ENCODE data around the gene NIPSNAP2.

Gene NIPSNAP2

DNA sequence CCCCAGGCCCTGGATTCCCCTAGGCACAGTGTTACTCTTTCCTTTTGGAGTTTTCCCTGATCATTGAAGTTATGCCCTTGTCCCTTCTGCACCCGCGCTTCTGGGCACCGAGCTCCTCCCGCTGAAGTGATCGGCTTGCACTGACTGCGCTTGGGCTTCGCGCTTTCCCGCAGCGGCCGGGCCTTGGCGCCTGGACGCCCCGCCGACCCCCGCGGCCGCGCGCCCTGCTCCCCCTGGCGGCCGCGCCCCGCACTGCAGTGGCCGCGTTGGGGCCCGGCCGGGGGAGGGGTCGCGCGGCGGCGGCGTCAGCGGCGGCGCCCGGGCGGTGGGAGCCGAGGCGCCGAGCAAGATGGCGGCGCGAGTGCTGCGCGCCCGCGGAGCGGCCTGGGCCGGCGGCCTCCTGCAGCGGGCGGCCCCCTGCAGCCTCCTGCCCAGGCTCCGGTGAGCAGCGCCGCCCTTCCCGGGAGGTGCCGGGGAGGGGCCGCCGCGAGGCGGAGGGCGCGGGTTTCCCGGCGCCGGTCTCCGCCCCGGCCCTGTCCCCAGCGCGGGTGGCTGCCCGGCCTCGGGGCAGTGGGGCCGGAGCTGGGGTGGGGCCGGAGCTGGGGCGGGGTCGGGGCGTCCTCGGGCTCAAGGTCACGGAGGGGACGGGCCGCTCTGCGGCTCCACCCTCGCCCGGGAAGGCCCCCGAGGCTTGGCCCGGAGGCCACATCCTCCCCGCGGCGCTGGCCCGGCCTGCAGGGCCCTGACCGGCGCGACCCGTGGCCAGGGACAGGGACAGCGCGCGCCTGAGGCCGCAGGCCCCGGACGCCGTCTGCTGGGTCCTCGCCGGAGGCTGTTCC lies at the start of gene NIPSNAP2:
Gene NIPSNAP2 (plus strand): TSS at position 325 of the 839 bp plus-strand sequence. CDS start 25 bp downstream, at position 350.
- peak; percentile 19 for TF ChIP-seq CTCF (IDR thresholded peaks at IDR 0.05; ENCODE audit: insufficient read depth, low read depth, low read length, missing control alignments)
- peak within 1 kb of the TSS; percentile 55 for H3K4me3 ChIP-seq (ENCODE audit: low read length)
- peak; percentile 34 for DNase-seq (ENCODE audit: low read depth)

DNA sequence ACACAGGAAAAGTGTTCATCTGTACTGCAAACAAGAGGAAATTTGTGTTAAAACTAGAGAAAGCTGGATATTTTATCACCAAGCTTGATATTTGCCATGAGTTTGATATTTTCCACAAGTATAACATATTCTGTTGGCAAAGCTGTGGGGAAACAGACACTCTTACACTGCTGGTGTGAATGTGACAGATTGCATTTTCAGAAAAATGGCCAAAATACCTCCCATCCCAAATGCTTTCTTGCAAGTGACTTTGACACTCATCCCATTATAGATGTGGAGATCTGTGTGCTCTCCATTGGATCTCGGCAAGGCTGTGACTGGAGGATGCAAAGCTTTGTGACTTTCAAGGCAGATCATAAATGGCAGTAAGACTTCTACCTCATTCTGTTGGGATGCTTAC lies 46.6 kb upstream of the NIPSNAP2 start:
- no peak for TF ChIP-seq CTCF (IDR thresholded peaks at IDR 0.05; ENCODE audit: insufficient read depth, low read depth, low read length, missing control alignments)

DNA sequence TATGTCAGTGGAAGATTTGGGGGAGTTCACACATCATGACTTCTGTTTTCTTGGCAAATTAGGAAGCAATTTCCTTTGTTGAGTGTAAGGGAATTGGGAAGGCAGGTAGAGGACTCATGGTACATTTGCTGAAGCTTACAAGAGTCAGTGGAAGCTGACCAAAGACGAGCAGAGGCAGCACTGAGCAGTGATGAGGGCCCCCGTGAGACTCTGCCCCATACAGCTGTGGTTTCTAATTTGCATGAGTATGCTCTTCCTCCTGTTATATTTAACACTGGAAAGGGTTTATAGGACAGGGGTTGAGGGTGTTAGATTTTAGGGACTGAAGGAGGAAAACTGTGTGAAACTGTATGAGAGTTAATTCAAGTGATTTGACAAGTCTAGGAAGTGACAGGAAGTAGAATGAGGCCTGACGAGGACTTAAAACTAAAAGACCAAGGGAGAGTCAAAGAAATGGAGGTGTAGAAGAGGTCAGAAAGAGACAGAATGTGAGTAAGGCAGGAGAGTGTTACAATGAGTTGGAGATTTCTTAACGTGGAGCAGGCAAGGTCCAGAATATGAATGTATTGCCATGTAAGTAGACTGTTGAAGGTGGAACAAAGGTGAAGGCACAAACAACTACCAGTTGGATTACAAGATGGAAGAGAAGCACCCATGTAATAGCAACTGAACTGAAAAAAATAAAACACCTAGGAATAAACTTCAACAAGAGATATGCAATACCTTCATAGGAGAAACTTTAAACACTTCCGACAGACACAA lies 36.2 kb upstream of the NIPSNAP2 start:
- no peak for TF ChIP-seq CTCF (IDR thresholded peaks at IDR 0.05; ENCODE audit: insufficient read depth, low read depth, low read length, missing control alignments)
- DNase-seq (ENCODE audit: low read depth) = no peak
- H3K4me3 ChIP-seq (ENCODE audit: low read length) = no peak overlapping the region

More for the DNA sequence above, 46.6 kb upstream of the NIPSNAP2 start:
- no peak for DNase-seq (ENCODE audit: low read depth)
- H3K4me3 ChIP-seq (ENCODE audit: low read length) = no peak overlapping the region

DNA sequence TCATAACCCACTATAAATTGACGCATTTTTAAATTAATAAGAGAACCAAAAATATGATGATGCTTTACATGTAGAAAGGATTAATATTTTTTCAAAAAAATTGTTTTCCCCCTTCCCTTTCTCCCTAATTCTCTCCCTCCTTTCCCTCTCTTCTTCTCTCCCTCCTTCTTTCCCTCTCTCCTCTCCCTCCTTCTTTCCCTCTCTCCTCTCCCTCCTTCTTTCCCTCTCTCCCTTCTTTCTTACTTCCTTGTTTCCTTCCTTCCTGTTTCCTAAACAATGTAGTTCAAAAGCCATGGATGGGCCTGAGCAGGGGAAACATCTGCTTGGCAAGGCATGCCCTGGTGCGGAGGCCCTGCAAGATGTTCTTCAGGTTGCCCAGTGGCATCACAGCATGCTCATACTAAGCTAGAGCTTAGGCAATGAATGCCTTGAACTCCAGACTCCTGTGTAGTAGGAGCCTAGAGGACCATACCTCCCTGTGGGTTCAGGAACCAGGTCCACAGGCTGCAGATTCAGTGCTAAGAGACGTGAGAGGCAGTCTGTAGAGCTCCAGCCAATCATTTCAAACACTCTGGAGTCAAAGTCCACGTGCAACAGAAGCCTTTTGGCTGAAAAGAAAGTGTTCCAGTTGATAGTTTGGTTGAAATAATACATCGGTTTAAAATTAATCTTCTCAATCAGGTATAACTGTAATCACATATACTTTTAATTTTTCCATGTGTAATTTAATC lies 32.8 kb upstream of the NIPSNAP2 start:
- H3K4me3 ChIP-seq (ENCODE audit: low read length) = no peak overlapping the region
- TF ChIP-seq CTCF (IDR thresholded peaks at IDR 0.05; ENCODE audit: insufficient read depth, low read depth, low read length, missing control alignments) = no peak
- no peak for DNase-seq (ENCODE audit: low read depth)

GRCh38 chr7:55939514-55940123 lies 24.8 kb upstream of the NIPSNAP2 start:
- H3K4me3 ChIP-seq (ENCODE audit: low read length) = no peak overlapping the region
- TF ChIP-seq CTCF (IDR thresholded peaks at IDR 0.05; ENCODE audit: insufficient read depth, low read depth, low read length, missing control alignments) = no peak
- DNase-seq (ENCODE audit: low read depth) = no peak

DNA sequence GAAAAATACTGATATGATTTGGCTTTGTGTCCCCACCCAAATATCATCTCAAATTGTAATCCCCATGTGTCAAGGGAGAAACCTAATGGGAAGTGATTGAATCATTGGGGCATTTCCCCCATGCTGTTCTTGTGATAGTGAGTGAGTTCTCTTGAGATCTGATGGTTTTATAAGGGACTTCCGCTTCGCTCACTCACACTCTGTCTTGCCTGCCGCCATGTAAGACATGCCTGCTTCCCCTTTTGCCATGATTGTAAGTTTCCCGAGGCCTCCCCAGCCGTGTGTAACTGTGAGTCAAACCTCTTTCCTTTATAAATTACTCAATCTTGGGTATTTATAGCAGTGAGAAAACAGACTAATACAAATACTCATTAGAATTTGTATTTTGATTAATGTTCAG lies 17.8 kb upstream of the NIPSNAP2 start:
- H3K4me3 ChIP-seq (ENCODE audit: low read length) = no peak overlapping the region
- TF ChIP-seq CTCF (IDR thresholded peaks at IDR 0.05; ENCODE audit: insufficient read depth, low read depth, low read length, missing control alignments) = no peak
- DNase-seq (ENCODE audit: low read depth) = no peak
